ENCODE measurements around the gene COMMD1. TPM values are rescaled to one million over a fixed set of nuclear protein-coding genes. Genes with fewer than 3 reads are reported as not detected.
"Not testable (repeated sequence)": the region's sequence is repeated elsewhere in the genome, so short reads cannot be mapped to it uniquely, and the experiment has no call there.

Gene COMMD1
- total RNA-seq, 4 donors from 2014 or later = 32.3 to 50.4 (median 44.2) TPM

GRCh38 chr2:61877571-61878245 is 27.8 kb upstream of the COMMD1 start:
- H3K36me3 ChIP-seq = peaks cover 19 to 100% of the 10 kb centered on the region in 2 donors
- ATAC-seq = no peak
- H3K4me1 ChIP-seq = no peaks in the 10 kb centered on the region
- no peaks in the 10 kb centered on the region for H3K27me3 ChIP-seq
- H3K4me3 ChIP-seq = no peak overlapping the region
- no peaks in the 10 kb centered on the region for H3K9me3 ChIP-seq
- no peak for TF ChIP-seq POLR2A (IDR thresholded peaks at IDR 0.05)
- TF ChIP-seq EP300 (IDR thresholded peaks at IDR 0.05) = no peak
- no peak for TF ChIP-seq POLR2AphosphoS5 (IDR thresholded peaks at IDR 0.05)
- no peak for TF ChIP-seq CTCF (IDR thresholded peaks at IDR 0.05)
- H3K27ac ChIP-seq = no peak overlapping the region
- WGBS, 2 donors (ENCODE audit: low coverage in 1 of 2) = 77 to 94% methylated on average over 3 to 4 of the region's 4 CpGs

- Histone ChIP-seq H3K27me3 (no peaks in the 10 kb centered on the region), H3K36me3 (peaks cover 19 to 100% of the 10 kb centered on the region in 2 donors), H3K9me3 (no peaks in the 10 kb centered on the region), H3K4me1 (no peaks in the 10 kb centered on the region), H3K4me3 (no peak overlapping the region), H3K27ac (no peak overlapping the region)
- WGBS, 2 donors (ENCODE audit: low coverage in 1 of 2) = 85 to 89% methylated on average over 3 of the region's 3 CpGs
- ATAC-seq = no peak
- TF ChIP-seq POLR2A (IDR thresholded peaks at IDR 0.05) (no peak), CTCF (IDR thresholded peaks at IDR 0.05) (no peak), EP300 (IDR thresholded peaks at IDR 0.05) (no peak), POLR2AphosphoS5 (IDR thresholded peaks at IDR 0.05) (no peak)
Observed at GRCh38 chr2:61878761-61879160, 26.7 kb upstream of the COMMD1 start.

- not testable (repeated sequence) for H3K27ac ChIP-seq, ATAC-seq, H3K4me1 ChIP-seq, H3K4me3 ChIP-seq, H3K27me3 ChIP-seq, H3K9me3 ChIP-seq
- peaks cover 19 to 100% of the 10 kb centered on the region in 2 donors for H3K36me3 ChIP-seq
- WGBS, 2 donors (ENCODE audit: low coverage in 1 of 2) = 82 to 87% methylated on average over 2 to 4 of the region's 4 CpGs
Observed at GRCh38 chr2:61879351-61879750, 26.1 kb upstream of the COMMD1 start.

GRCh38 chr2:61882850-61883249 is 22.6 kb upstream of the COMMD1 start:
- 86 to 87% methylated on average over 2 to 5 of the region's 5 CpGs for WGBS, 2 donors (ENCODE audit: low coverage in 1 of 2)
- Histone ChIP-seq H3K27ac (no peak overlapping the region), H3K27me3 (no peaks in the 10 kb centered on the region), H3K36me3 (peaks cover 11 to 84% of the 10 kb centered on the region in 2 donors), H3K4me1 (peaks cover 0 to 25% (median 12%) of the 10 kb centered on the region in 3 donors), H3K9me3 (no peaks in the 10 kb centered on the region), H3K4me3 (no peak overlapping the region)
- no peak for ATAC-seq
- TF ChIP-seq CTCF (IDR thresholded peaks at IDR 0.05) (no peak), POLR2A (IDR thresholded peaks at IDR 0.05) (no peak), EP300 (IDR thresholded peaks at IDR 0.05) (no peak), POLR2AphosphoS5 (IDR thresholded peaks at IDR 0.05) (no peak)

GRCh38 chr2:61885896-61886603 is 19.4 kb upstream of the COMMD1 start:
- 80 to 88% methylated on average over 10 to 13 of the region's 18 CpGs for WGBS, 2 donors (ENCODE audit: low coverage in 1 of 2)
- ATAC-seq = no peak
- Histone ChIP-seq H3K4me3 (no peak overlapping the region), H3K9me3 (no peaks in the 10 kb centered on the region), H3K27me3 (no peaks in the 10 kb centered on the region), H3K27ac (no peak overlapping the region), H3K4me1 (peaks cover 0 to 29% (median 12%) of the 10 kb centered on the region in 3 donors), H3K36me3 (peaks cover 0 to 52% of the 10 kb centered on the region in 2 donors)
- TF ChIP-seq POLR2A (IDR thresholded peaks at IDR 0.05) (no peak), CTCF (IDR thresholded peaks at IDR 0.05) (no peak), POLR2AphosphoS5 (IDR thresholded peaks at IDR 0.05) (no peak), EP300 (IDR thresholded peaks at IDR 0.05) (no peak)

Measured in gastroesophageal sphincter (tissue), 4 donors.